Measurements from ENCODE around the gene CST3.
A peak's percentile ranks its signal among the peaks of the same experiment; 100 is the strongest.

Gene CST3

DNA sequence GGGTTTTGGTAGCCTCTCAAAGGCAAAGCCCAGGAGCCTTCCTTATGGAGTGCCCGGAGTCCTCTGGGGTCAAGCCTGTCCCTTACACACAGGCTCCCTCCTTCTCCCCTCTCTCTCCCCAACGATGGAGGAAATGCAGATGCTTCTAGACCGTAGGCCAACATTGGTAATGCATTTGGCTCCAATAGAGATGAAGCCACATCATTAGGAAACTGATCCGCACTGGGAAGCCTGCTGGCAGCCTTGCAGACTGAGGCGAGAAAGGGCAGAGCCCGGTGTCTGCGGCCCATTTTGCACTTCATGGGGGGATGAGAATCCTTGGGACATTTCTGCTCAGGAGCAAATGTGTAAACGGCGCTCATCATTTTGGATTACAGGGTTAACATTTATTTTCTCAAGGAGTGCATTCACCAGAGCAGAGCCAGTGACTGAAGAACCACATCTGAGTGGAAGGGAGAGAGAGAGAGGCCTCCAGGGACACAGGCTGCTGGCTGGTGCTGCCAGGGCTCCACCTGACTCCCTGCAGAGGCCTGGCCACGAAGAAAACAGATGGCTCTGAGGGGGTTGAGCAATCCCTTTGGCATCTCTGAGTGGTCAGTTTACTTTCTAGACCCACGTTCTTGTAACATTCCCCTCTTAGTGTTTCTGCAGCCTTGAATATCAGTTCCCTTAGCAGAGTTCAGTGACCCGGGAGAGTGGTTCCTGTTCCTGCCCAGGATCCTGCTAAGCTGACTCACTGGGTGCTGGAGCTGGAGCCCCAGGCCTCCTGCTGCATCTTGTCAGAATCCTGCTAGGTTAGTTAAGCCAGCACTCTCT is 4.4 kb upstream of the CST3 start:
- H3K4me3 ChIP-seq (ENCODE audit: low read depth, low read length): no peak overlapping the region
- TF ChIP-seq, protein P1, sequence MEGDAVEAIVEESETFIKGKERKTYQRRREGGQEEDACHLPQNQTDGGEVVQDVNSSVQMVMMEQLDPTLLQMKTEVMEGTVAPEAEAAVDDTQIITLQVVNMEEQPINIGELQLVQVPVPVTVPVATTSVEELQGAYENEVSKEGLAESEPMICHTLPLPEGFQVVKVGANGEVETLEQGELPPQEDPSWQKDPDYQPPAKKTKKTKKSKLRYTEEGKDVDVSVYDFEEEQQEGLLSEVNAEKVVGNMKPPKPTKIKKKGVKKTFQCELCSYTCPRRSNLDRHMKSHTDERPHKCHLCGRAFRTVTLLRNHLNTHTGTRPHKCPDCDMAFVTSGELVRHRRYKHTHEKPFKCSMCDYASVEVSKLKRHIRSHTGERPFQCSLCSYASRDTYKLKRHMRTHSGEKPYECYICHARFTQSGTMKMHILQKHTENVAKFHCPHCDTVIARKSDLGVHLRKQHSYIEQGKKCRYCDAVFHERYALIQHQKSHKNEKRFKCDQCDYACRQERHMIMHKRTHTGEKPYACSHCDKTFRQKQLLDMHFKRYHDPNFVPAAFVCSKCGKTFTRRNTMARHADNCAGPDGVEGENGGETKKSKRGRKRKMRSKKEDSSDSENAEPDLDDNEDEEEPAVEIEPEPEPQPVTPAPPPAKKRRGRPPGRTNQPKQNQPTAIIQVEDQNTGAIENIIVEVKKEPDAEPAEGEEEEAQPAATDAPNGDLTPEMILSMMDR (IDR thresholded peaks at IDR 0.05; ENCODE audit: low read depth, low read length): no peak

DNA sequence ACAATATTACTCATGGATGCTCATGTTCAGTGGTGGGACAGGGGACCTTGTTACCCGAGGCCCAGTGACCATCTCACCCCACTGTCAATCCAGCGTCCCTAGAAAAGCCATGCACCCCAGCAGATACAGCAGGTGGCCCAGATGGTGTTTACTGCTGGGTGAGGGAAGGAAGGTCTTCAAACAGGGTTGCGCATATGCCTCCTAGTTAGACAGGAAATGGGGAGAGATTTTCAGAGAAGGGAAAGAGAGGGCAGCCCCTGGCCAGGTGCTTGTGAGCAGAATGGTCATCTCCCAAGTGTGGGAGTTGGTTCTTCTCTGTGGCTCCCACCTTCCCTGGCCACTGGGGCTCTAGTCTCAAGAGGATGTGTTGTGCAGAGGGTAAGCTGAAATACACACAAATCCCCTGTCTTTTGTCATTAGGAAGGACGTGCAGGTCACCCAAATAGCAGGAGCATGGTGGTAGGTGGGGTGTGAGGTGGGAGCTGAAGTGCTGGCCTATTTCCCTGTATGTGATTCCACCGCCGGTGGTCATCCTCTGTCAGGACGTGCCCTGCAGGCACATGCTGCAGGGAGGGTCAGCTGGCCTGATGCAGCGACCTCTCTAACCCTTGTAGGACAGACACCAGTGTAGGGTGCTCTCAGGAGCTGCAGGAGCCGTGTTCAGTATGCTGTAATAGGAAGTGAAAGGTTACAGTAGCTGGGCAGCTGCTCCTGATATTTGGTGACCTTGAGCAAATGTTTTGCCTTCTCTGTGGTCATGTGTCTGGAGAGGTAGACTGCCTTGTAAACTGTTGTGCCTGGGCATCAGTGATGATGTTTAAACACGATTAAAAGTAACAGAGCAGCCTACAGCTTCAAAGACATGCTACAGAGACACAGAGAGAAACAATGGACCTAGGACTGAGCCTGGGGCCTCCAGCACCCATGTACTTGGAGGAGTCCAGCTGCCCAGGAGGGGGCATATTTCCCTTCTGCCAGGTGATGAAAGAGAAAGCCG is 3.2 kb upstream of the CST3 start:
- no peak overlapping the region for H3K4me3 ChIP-seq (ENCODE audit: low read depth, low read length)
- TF ChIP-seq, protein P1 (IDR thresholded peaks at IDR 0.05; ENCODE audit: low read depth, low read length): no peak

- TF ChIP-seq, protein P1 (IDR thresholded peaks at IDR 0.05; ENCODE audit: low read depth, low read length): no peak
- H3K4me3 ChIP-seq (ENCODE audit: low read depth, low read length): no peak overlapping the region
Measured at GRCh38 chr20:23640018-23640601, 2.4 kb upstream of the CST3 start.

- no peak overlapping the region for H3K4me3 ChIP-seq (ENCODE audit: low read depth, low read length)
- TF ChIP-seq, protein P1 (IDR thresholded peaks at IDR 0.05; ENCODE audit: low read depth, low read length): no peak
Measured at GRCh38 chr20:23639490-23639958, 1.8 kb upstream of the CST3 start.

DNA sequence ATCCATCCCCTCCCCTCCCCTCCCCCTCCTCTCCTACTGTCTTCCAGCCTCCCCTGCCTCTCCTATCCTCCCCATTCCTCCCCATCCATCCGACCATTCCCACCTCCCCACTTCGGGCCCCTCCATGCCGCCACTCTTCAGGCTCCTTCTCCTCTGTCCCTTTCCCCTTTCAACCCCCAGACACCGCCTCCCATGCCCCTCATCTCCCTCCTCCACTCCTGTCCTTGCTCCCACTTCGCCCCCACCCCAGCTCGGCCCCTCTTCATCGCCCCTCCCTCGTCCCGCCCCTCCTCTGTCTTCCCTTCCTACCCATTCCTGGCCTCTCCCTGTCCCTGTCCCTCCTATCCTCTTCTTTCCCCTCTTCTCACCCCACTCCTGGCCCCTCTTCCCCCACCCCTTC is 554 bp upstream of the CST3 start:
- no peak overlapping the region for H3K4me3 ChIP-seq (ENCODE audit: low read depth, low read length)

GRCh38 chr20:23636908-23637281 is 860 bp downstream of the CST3 start:
- TF ChIP-seq, protein P1 (IDR thresholded peaks at IDR 0.05; ENCODE audit: low read depth, low read length): no peak
- H3K4me3 ChIP-seq (ENCODE audit: low read depth, low read length): peak overlapping the region; percentile 87

More for the DNA sequence above, 554 bp upstream of the CST3 start:
- TF ChIP-seq, protein P1 (IDR thresholded peaks at IDR 0.05; ENCODE audit: low read depth, low read length): no peak
